ENCODE data around the gene ARL2BP.
A peak's percentile ranks its signal among the peaks of the same experiment; 100 is the strongest.
"Not testable (repeated sequence)": the region's sequence is repeated elsewhere in the genome, so short reads cannot be mapped to it uniquely, and the experiment has no call there.

ARL2BP gene

DNA sequence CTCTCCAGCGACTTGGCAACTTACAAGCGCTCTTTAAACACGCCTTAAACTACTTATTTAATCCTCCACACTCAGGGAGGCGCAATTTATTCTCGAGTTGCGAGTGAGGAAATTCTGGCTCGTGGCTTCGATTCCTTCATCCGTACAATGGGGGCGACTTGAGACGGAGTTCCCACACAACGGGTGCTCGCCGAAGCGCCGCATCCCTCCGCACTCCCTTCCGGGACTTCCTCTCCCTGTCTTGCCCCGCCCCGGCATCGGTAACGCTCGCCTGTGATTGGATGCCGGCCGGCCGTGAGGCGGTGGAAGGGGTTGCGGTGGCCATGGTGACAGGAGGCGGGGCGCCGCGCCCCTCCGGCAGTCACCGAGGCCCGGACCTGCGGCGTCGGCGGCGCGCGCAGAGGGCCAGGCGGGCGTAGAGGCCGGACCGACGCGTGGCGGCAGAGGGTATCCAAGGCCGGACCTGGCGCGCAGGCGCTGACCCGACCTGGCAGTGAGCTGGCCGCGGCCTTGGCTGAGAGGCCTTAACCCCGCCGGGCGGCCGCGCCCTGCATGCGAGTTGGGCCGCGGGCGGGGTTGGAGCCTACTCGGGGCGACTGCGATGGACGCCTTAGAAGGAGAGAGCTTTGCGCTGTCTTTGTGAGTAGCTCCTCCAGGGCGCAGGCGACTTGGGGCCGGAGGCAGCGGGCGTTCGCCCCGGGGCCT is at the start of gene ARL2BP:
Gene ARL2BP (plus strand): TSS at position 493 of the 705 bp plus-strand sequence. CDS start 109 bp downstream, at position 602.
- peak; percentile 96 for DNase-seq

DNA sequence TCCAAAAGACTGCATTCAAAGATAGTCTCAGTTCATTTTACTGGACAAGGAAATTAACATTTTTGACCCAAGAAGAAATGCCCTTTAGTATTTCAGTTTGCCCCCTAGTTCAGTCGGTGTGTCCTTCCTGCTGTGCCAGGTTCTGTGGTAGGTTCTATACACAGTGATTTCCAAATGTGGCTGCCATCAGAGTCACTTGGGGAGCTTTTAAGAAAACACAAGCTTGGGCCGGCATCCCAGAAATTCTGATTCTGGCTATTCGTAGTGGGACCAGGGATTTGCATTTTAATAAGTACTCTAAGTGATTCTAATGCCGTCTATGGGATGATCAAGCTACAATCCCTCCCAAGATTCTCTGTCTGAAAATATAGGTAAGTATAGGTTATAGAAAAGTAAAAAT is 48.8 kb upstream of the ARL2BP start:
- DNase-seq, result no peak

- DNase-seq, result no peak
Observed at GRCh38 chr16:57196753-57197152, 48.3 kb upstream of the ARL2BP start.

DNA sequence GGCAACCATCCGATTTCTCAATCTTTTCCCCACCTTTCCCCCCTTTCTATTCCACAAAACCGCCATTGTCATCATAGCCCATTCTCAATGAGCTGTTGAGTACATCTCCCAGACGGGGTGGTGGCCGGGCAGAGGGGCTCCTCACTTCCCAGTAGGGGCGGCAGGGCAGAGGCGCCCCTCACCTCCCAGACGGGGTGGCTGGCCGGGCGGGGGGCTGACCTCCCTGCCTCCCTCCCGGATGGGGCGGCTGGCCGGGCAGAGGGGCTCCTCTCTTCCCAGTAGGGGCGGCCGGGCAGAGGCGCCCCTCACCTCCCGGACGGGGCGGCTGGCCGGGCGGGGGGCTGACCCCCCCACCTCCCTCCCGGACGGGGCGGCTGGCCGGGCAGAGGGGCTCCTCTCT is 44.7 kb upstream of the ARL2BP start:
- not testable (repeated sequence) for DNase-seq

GRCh38 chr16:57200926-57201325 is 44.1 kb upstream of the ARL2BP start:
- not testable (repeated sequence) for DNase-seq

GRCh38 chr16:57202095-57202886 is 42.8 kb upstream of the ARL2BP start:
- no peak for DNase-seq

DNA sequence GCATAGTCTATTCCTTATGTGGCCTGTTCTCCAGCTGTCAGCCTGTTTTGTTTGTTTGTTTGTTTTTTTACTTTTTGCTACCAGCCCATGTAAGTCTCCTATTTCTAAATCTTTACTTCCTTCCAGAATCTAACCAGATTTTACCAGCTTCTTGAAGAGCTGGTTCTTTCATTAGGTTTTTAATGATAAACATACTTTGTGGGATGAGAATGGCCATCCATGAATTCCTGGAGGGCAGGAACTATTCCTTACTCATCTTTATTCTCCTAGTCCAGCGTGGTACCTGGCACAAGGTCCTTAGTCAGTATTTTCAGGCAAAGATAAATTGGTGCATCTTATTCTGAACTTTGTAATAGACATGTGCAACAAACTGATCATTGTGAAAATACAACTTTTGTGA is 41.6 kb upstream of the ARL2BP start:
- DNase-seq, result no peak

DNA sequence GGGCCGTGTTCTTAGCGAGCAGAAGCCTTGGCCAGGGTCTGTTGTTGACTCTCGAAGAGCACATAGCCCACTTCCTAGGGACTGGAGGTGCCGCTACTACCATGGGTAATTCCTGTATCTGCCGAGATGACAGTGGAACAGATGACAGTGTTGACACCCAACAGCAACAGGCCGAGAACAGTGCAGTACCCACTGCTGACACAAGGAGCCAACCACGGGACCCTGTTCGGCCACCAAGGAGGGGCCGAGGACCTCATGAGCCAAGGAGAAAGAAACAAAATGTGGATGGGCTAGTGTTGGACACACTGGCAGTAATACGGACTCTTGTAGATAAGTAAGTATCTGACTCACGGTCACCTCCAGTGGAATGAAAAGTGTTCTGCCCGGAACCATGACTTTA is 40.4 kb upstream of the ARL2BP start:
- no peak for DNase-seq

DNA sequence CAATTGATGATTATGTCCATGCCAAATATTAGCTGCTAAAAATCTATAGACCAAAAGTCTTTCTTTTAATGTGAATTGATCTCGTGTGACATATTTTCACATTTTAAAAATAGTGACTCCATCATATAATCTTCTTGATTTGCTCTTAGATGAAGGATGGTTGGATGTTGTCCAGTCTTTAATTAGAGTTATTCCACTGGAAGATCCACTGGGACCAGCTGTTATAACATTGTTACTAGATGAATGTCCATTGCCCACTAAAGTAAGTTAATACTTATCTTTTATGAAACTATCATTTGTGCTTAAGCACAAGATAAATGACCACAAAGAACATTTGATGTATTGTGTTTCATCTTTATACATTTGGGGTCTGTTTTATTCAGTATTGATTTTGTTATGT is 36.1 kb upstream of the ARL2BP start:
- no peak for DNase-seq

- no peak for DNase-seq
Observed at GRCh38 chr16:57209780-57210179, 35.3 kb upstream of the ARL2BP start.

DNA sequence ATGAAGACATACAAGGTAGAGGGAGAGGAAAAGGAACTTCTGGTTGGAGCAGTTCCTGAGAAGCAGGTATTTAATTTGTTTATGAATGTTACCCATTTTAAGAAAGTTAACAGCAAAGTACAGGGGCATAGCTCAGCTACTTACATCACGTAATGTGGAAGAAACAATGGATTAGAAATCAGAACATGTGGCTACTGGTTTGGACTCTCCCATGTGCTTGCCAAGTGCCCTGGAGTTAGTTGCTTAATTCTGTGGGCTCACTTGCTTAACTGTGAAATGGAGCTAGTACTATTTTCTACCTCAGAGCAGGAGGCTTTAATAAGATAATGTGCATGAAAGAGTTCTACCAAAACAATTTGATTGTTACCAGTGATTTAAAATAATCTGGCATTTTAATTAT is 31.6 kb upstream of the ARL2BP start:
- no peak for DNase-seq

DNA sequence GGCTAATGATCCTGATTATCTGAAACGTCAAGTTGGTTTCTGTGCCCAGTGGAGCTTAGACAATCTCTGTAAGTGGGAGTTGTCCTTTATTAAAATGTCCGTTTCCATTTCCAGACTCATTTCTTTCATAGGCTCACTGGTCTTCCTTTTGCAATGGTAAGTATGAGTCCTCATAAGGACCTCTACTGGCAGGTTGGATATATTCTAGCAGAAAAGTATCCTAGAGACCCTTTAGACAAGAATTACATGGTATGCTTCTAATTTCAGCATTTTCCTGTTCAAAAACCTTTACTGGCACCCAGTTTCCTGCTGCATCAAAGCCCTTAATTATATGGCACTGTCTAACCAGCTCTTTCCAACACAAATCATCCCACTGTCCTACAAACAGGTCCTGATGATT is 28.1 kb upstream of the ARL2BP start:
- DNase-seq, result no peak

DNA sequence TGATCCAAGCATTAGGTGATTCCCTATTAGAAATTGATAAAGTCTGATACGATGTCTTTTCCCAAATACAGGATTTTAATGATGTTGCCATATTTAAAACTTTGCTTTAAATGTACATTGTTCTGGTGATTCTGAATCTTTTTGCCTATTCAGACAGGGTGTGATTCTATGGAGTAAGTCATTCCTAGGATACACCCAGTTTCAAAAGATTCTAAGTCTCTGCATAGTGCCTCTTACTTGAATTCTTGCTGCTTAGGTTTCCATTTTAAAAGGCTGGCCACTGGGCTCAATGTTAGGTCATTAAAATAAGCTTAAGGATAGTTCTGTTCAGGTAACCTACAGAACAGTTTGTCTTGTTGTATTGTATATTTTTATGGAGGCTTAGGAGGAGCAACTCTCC is 22.0 kb upstream of the ARL2BP start:
- DNase-seq, result no peak

DNA sequence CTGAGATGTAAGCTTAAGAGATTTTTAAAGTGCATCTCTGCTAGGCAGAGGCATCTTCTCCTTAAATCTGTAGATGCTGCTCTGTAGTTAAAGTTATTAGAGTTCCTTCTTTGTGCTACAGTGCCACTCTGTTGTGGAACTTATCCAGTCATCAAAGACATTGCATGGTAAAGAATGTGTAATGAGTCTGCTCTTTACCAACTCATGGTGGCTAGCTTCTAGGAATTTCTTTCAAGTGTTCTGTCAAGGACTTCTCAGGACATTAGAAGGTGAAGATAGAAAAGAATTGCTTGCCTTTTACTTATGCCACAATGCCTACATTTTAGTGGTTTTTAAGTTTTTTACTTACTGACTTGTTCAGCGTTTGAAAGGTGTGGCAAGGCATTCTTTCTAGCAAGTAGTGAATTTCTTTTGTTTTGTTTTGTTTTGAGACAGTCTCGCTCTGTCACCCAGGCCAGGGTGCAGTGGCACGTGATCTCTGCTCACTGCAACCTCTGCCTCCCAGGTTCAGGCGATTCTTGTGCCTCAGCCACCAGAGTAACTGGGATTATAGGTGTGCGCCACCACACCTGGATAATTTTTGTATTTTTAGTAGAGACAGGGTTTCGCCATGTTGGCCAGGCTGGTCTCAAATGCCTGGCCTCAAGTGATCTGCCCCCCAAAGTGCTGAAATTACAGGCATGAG is 20.3 kb upstream of the ARL2BP start:
- no peak for DNase-seq

GRCh38 chr16:57225978-57226377 is 19.1 kb upstream of the ARL2BP start:
- DNase-seq, result no peak

GRCh38 chr16:57226701-57227621 is 18.1 kb upstream of the ARL2BP start:
- DNase-seq, result no peak

DNA sequence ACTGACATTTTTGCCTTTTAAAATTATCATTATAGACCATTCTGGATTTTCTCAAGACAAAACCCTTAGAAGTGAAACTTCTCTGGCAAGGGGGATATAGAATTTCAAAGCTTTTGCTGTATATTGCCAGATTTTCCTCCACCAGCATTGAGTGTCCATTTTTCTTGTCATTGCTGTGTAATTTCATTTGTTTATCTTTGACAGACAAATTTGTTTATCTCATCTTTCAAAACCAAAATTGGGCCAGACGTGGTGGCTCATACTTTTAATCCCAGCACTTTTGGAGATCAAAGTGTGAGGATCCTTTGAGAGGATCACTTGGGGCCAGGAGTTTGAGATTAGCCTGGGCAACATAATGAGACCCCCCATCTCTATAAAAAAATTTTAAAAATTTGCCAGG is 16.0 kb upstream of the ARL2BP start:
- no peak for DNase-seq

GRCh38 chr16:57231821-57232350 is 13.2 kb upstream of the ARL2BP start:
- DNase-seq, result peak; percentile 40

DNA sequence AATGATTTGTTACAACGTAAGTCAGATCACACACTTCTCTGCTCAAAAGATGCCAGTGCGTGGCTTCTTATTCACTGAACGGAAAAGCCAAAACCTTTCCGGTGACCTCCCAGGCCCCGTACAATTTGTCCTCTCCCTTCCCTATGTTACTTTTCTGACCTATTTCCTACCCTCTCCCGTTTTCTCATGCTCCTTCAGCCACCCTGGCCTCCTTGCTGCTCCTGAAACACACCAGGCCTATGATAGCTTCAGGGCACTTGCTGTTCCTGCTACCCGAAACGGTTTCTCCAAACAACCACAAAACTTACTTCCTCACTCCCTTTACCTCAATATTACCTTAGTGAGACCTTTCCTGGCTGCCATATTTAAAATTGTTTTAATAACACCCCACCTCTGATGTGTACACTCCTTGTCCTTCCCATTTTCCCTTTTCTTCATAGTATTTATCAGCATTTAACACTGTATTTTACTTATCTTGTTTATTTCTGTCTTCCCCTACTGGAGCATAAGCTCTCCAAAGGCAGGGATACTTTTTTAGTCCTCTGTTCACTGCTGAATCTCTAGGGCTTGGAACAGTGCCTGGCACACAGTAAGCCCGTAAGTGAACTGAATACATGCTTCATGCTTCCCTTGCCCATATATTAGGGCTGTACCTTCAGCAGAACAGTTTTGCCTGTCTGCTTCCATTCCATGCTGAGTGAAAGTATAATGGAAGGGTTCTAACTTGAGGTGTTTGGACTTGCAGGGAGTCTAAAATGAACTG is 10.9 kb upstream of the ARL2BP start:
- no peak for DNase-seq

- DNase-seq, result no peak
Observed at GRCh38 chr16:57234707-57235092, 10.4 kb upstream of the ARL2BP start.

- peak; percentile 59 for DNase-seq
Observed at GRCh38 chr16:57235128-57236021, 9.7 kb upstream of the ARL2BP start.
